H9 (cell line): Measurements from ENCODE around the gene ADAM33. TPM values are rescaled to one million over a fixed set of nuclear protein-coding genes. Genes with fewer than 3 reads are reported as not detected.

Experiments
- DNase-seq: peaks from one replicate; pipeline ENCODE4 v3.0.0-alpha.2; 2017
- H2AFZ ChIP-seq: one replicate; pipeline ENCODE4 v1.6.1; 2013; ENCODE audit warnings: mild to moderate bottlenecking, low read length, control low read depth, moderate library complexity
- H2AK5ac ChIP-seq: 2 replicates; pipeline ENCODE4 v1.6.1; 2013; ENCODE audit warnings: low read length, control low read depth, mixed read lengths; ENCODE audit not compliant: insufficient read length
- H2BK120ac ChIP-seq: one replicate; pipeline ENCODE4 v1.6.1; 2013; ENCODE audit warnings: low read depth, mild to moderate bottlenecking, low read length, control low read depth, inconsistent platforms; ENCODE audit not compliant: poor library complexity, severe bottlenecking
- H2BK12ac ChIP-seq: 2 replicates; pipeline ENCODE4 v1.6.1; 2013; ENCODE audit warnings: low read length, control low read depth, mixed read lengths, low read depth; ENCODE audit not compliant: insufficient read length
- H2BK15ac ChIP-seq: 2 replicates; pipeline ENCODE4 v1.6.1; 2013; ENCODE audit warnings: low read depth, low read length, control low read depth
- H2BK20ac ChIP-seq: one replicate; pipeline ENCODE4 v1.6.1; 2013; ENCODE audit warnings: low read depth, mild to moderate bottlenecking, low read length, control low read depth, inconsistent platforms; ENCODE audit not compliant: poor library complexity, severe bottlenecking
- H2BK5ac ChIP-seq: 2 replicates; pipeline ENCODE4 v1.6.1; 2013; ENCODE audit warnings: low read length, control low read depth, mixed read lengths; ENCODE audit not compliant: insufficient read length
- H3K14ac ChIP-seq: 2 replicates; pipeline ENCODE4 v1.6.1; 2013; ENCODE audit warnings: low read length, control low read depth; ENCODE audit not compliant: insufficient read depth
- H3K18ac ChIP-seq: 2 replicates; pipeline ENCODE4 v1.6.1; 2013; ENCODE audit warnings: low read depth, mild to moderate bottlenecking, mixed read lengths, low read length, control low read depth; ENCODE audit not compliant: insufficient read length
- H3K23ac ChIP-seq: 2 replicates; pipeline ENCODE4 v1.6.1; 2013; ENCODE audit warnings: low read length, control low read depth, mixed read lengths, low read depth; ENCODE audit not compliant: insufficient read length
- H3K23me2 ChIP-seq: 2 replicates; pipeline ENCODE4 v1.6.1; 2013; ENCODE audit warnings: low read depth, mild to moderate bottlenecking, mixed read lengths, low read length, control low read depth; ENCODE audit not compliant: insufficient read length, poor library complexity, severe bottlenecking
- H3K27ac ChIP-seq: 2 replicates; pipeline ENCODE4 v1.5.1; 2013; ENCODE audit warnings: low read length, control low read depth, mixed read lengths, low read depth; ENCODE audit not compliant: insufficient read length
- H3K27me3 ChIP-seq: 2 replicates; pipeline ENCODE4 v1.6.1; 2013; ENCODE audit warnings: low read length, control low read depth, inconsistent platforms; ENCODE audit not compliant: insufficient read depth
- H3K4ac ChIP-seq: 2 replicates; pipeline ENCODE4 v1.6.1; 2013; ENCODE audit warnings: low read depth, mild to moderate bottlenecking, control low read depth, inconsistent platforms, low read length, moderate library complexity
- H3K4me1 ChIP-seq: 2 replicates; pipeline ENCODE4 v1.6.1; 2013; ENCODE audit warnings: low read length, control low read depth, inconsistent platforms; ENCODE audit not compliant: insufficient read depth
- H3K4me2 ChIP-seq: 2 replicates; pipeline ENCODE4 v1.6.1; 2013; ENCODE audit warnings: low read length, control low read depth, mixed read lengths; ENCODE audit not compliant: insufficient read length, insufficient read depth
- H3K56ac ChIP-seq: 2 replicates; pipeline ENCODE4 v1.6.1; 2013; ENCODE audit warnings: low read depth, mild to moderate bottlenecking, mixed read lengths, low read length, control low read depth; ENCODE audit not compliant: insufficient read length
- H3K79me1 ChIP-seq: 2 replicates; pipeline ENCODE4 v1.6.1; 2013; ENCODE audit warnings: low read depth, mild to moderate bottlenecking, moderate library complexity, low read length, control low read depth, inconsistent platforms; ENCODE audit not compliant: insufficient read depth, poor library complexity, severe bottlenecking
- H3K79me2 ChIP-seq: 2 replicates; pipeline ENCODE4 v1.6.1; 2013; ENCODE audit warnings: low read length, control low read depth, inconsistent platforms; ENCODE audit not compliant: insufficient read depth
- H3K9ac ChIP-seq: 2 replicates; pipeline ENCODE4 v1.6.1; 2013; ENCODE audit warnings: low read length, control low read depth, mixed read lengths; ENCODE audit not compliant: insufficient read length; ENCODE audit errors: extremely low read depth
- H3K9me3 ChIP-seq: one replicate; pipeline ENCODE4 v1.6.1; 2013; ENCODE audit warnings: low read depth, low read length, inconsistent platforms; ENCODE audit not compliant: control insufficient read depth
- H3T11ph ChIP-seq: one replicate; pipeline ENCODE4 v1.6.1; 2013; ENCODE audit warnings: mild to moderate bottlenecking, low read length, control low read depth, inconsistent platforms
- H4K20me1 ChIP-seq: one replicate; pipeline ENCODE4 v1.6.1; 2013; ENCODE audit not compliant: control insufficient read depth, insufficient read length, insufficient read depth
- H4K5ac ChIP-seq: 2 replicates; pipeline ENCODE4 v1.6.1; 2013; ENCODE audit warnings: low read depth, mild to moderate bottlenecking, mixed read lengths, low read length, control low read depth; ENCODE audit not compliant: insufficient read length
- H4K8ac ChIP-seq: replicated peaks from 2 replicates; pipeline ENCODE4 v1.6.1; 2013; ENCODE audit warnings: low read length, control low read depth, mixed read lengths, low read depth; ENCODE audit not compliant: insufficient read length
- H4K91ac ChIP-seq: 2 replicates; pipeline ENCODE4 v1.6.1; 2013; ENCODE audit warnings: low read depth, mild to moderate bottlenecking, moderate library complexity, mixed read lengths, low read length, control low read depth; ENCODE audit not compliant: insufficient read length
- H3K27ac Mint-ChIP-seq, 3 experiments: 2 replicates in 2 of 3; 3 replicates in 1 of 3; pipeline ENCODE4 v1.8.0; 2020 to 2021; ENCODE audit warnings: mixed read lengths in 3 of 3, mild to moderate bottlenecking in 1 of 3, moderate library complexity in 1 of 3
- H3K27me3 Mint-ChIP-seq: 2 replicates; pipeline ENCODE4 v1.8.0; 2021; ENCODE audit warnings: low read depth, mild to moderate bottlenecking, moderate library complexity, mixed read lengths
- H3K36me3 Mint-ChIP-seq, 3 experiments: 2 replicates in 2 of 3; 3 replicates in 1 of 3; pipeline ENCODE4 v1.8.0; 2020 to 2021; ENCODE audit warnings: low read depth in 3 of 3, mixed read lengths in 3 of 3; ENCODE audit not compliant: insufficient read depth in 1 of 3
- H3K4me1 Mint-ChIP-seq, 2 experiments: 2 replicates each; pipeline ENCODE4 v1.8.0; 2020; ENCODE audit warnings: mixed read lengths in 2 of 2
- H3K4me3 Mint-ChIP-seq, 2 experiments: 2 replicates in 1 of 2; 3 replicates in 1 of 2; pipeline ENCODE4 v1.8.0; 2020 to 2021; ENCODE audit warnings: mild to moderate bottlenecking in 2 of 2, mixed read lengths in 2 of 2, moderate library complexity in 1 of 2
- H3K9me3 Mint-ChIP-seq, 2 experiments: 2 replicates in 1 of 2; 3 replicates in 1 of 2; pipeline ENCODE4 v1.8.0; 2020; ENCODE audit warnings: mild to moderate bottlenecking in 2 of 2, mixed read lengths in 2 of 2, moderate library complexity in 1 of 2
- CTCF ChIP-seq: fragments of 200-600 bp; sonication (generic); conservative IDR thresholded peaks from 3 replicates; pipeline ENCODE4 v1.8.0; 2021; ENCODE audit warnings: antibody characterized with exemption, mild to moderate bottlenecking
- WGBS: extraction: QIAGEN DNeasy Blood & Tissue Kit; methylation state at CpG from one replicate; pipeline ENCODE4 v1.1.7; 2013; ENCODE audit warnings: missing lambda C conversion rate, low lambda C conversion rate, mixed read lengths; ENCODE audit not compliant: insufficient read length; ENCODE audit errors: extremely low coverage; 5-methylcytosine and 5-hydroxymethylcytosine counted together
- total RNA-seq: library from RNA; stranded (reverse); gene quantifications from 2 replicates; pipeline ENCODE4 v1.2.1, GENCODE V29; 2021

ADAM33 gene
- total RNA-seq, 1 experiment from 2014 or later = 4.0 TPM

- Mint-ChIP-seq H3K36me3 (0 out of 7 replicates have a peak, but pooled peaks cover 0 to 3% (median 0%) of the 10 kb centered on the region in 3 experiments), H3K4me3 (no peak overlapping the region), H3K9me3 (peaks cover 0 to 3% of the 10 kb centered on the region in 2 experiments; a peak in 1 of 5 replicates), H3K27me3 (peaks cover 28% of the 10 kb centered on the region), H3K4me1 (peaks cover 17 to 23% of the 10 kb centered on the region in 2 experiments), H3K27ac (no peak overlapping the region)
- H3K14ac ChIP-seq = no peak overlapping the region
- H3K79me1 ChIP-seq = no peaks in the 10 kb centered on the region
- no peak overlapping the region for H3K4ac ChIP-seq
- H4K5ac ChIP-seq = no peak overlapping the region
- no peaks in the 10 kb centered on the region for H3K23me2 ChIP-seq
- no peaks in the 10 kb centered on the region for H3K4me1 ChIP-seq
- no peak overlapping the region for H3K9ac ChIP-seq
- no peak overlapping the region for H2BK20ac ChIP-seq
- no peak overlapping the region for H3K56ac ChIP-seq
- no peak overlapping the region for H3K4me2 ChIP-seq
- no peak overlapping the region for H3T11ph ChIP-seq
- no peak overlapping the region for H3K23ac ChIP-seq
- H2BK12ac ChIP-seq = no peak overlapping the region
- no peak overlapping the region for H2AK5ac ChIP-seq
- no peak overlapping the region for H4K91ac ChIP-seq
- H3K27me3 ChIP-seq = 0 out of 2 replicates have a peak, but pooled peaks cover 2% of the 10 kb centered on the region
- no peaks in the 10 kb centered on the region for H3K9me3 ChIP-seq
- H2BK15ac ChIP-seq = no peak overlapping the region
- H4K8ac ChIP-seq = no peak overlapping the region
- DNase-seq = no peak
- H3K18ac ChIP-seq = no peak overlapping the region
- H2AFZ ChIP-seq = no peak overlapping the region
- WGBS = no CpG with 5 or more reads among the region's 23 CpGs
- no peak for TF ChIP-seq CTCF
- H3K79me2 ChIP-seq = no peaks in the 10 kb centered on the region
- no peak overlapping the region for H2BK5ac ChIP-seq
- H2BK120ac ChIP-seq = no peak overlapping the region
- H4K20me1 ChIP-seq = no peaks in the 10 kb centered on the region
- H3K27ac ChIP-seq = no peak overlapping the region
Measured at GRCh38 chr20:3671986-3672546, 9.7 kb downstream of the ADAM33 start.
